Neural cell (in vitro differentiated cells): ENCODE data around the gene DLST. TPM values are rescaled to one million over a fixed set of nuclear protein-coding genes. Genes with fewer than 3 reads are reported as not detected.

Experiments used
- H2AFZ ChIP-seq: fragments of 200-600, 300-800 bp; sonication (generic), shearing (Covaris generic); 2 replicates; pipeline ENCODE4 v1.6.0; 2014; ENCODE audit warnings: low read depth, mild to moderate bottlenecking, antibody characterized with exemption, low read length, moderate library complexity
- H3F3A ChIP-seq: fragments of 200-600 bp; shearing (Covaris generic); 2 replicates; pipeline ENCODE4 v1.6.1; 2016; ENCODE audit warnings: mild to moderate bottlenecking, moderate library complexity, mixed read lengths, antibody characterized with exemption, low read length; ENCODE audit not compliant: insufficient read depth, poor library complexity, severe bottlenecking
- H3K27ac ChIP-seq: fragments of 200-600, 300-800 bp; sonication (generic), shearing (Covaris generic); 2 replicates; pipeline ENCODE4 v1.5.1; 2014; ENCODE audit warnings: mild to moderate bottlenecking, low read length, moderate library complexity
- H3K27me3 ChIP-seq: fragments of 300-800, 200-600 bp; sonication (generic), shearing (Covaris generic); 2 replicates; pipeline ENCODE4 v1.6.0; 2014; ENCODE audit warnings: mild to moderate bottlenecking, low read depth, low read length, moderate library complexity; ENCODE audit not compliant: insufficient read depth
- H3K36me3 ChIP-seq: fragments of 300-800, 200-600 bp; sonication (generic), shearing (Covaris generic); 2 replicates; pipeline ENCODE4 v1.5.1; 2014; ENCODE audit warnings: mild to moderate bottlenecking, antibody characterized with exemption, low read length, moderate library complexity; ENCODE audit not compliant: insufficient read depth
- H3K4me2 ChIP-seq: fragments of 300-800, 200-600 bp; sonication (generic), shearing (Covaris generic); 2 replicates; pipeline ENCODE4 v1.6.0; 2014; ENCODE audit warnings: mild to moderate bottlenecking, low read length
- H3K4me3 ChIP-seq: fragments of 300-800, 200-600 bp; sonication (generic), shearing (Covaris generic); 2 replicates; pipeline ENCODE4 v1.5.1; 2014; ENCODE audit warnings: mild to moderate bottlenecking, low read length, moderate library complexity
- H3K79me2 ChIP-seq: fragments of 200-600 bp; shearing (Covaris generic); replicated peaks from 2 replicates; pipeline ENCODE4 v1.6.0; 2014; ENCODE audit warnings: mild to moderate bottlenecking, low read length, moderate library complexity; ENCODE audit not compliant: insufficient read depth
- H3K9ac ChIP-seq: fragments of 300-800, 200-600 bp; sonication (generic), shearing (Covaris generic); 2 replicates; pipeline ENCODE4 v1.6.1; 2016; ENCODE audit warnings: mild to moderate bottlenecking, low read length, mixed read lengths
- H3K9me2 ChIP-seq: fragments of 200-600 bp; shearing (Covaris generic); 2 replicates; pipeline ENCODE4 v1.6.1; 2016; ENCODE audit warnings: mild to moderate bottlenecking, low read length, mixed read lengths; ENCODE audit not compliant: insufficient read depth
- H3K9me3 ChIP-seq: fragments of 200-600, 300-800 bp; sonication (generic), shearing (Covaris generic); 2 replicates; pipeline ENCODE4 v1.6.1; 2016; ENCODE audit warnings: mild to moderate bottlenecking, mixed run types, low read length, moderate library complexity, mixed read lengths
- H4K20me1 ChIP-seq: fragments of 200-600 bp; shearing (Covaris generic); 2 replicates; pipeline ENCODE4 v1.6.1; 2016; ENCODE audit warnings: mild to moderate bottlenecking, mixed run types; ENCODE audit not compliant: insufficient read depth
- CTCF ChIP-seq: fragments of 450-650 bp; IDR thresholded peaks from 2 replicates; pipeline ENCODE4 v1.5.1; 2014; ENCODE audit warnings: antibody characterized with exemption, mild to moderate bottlenecking, moderate library complexity; ENCODE audit not compliant: poor library complexity, severe bottlenecking
- EP300 ChIP-seq: fragments of 450-650 bp; conservative IDR thresholded peaks from 2 replicates; pipeline ENCODE4 v1.6.1; 2014; ENCODE audit warnings: antibody characterized with exemption, mild to moderate bottlenecking, moderate library complexity; ENCODE audit not compliant: poor library complexity, severe bottlenecking
- EZH2 ChIP-seq: fragments of 200-600, 300-800 bp; shearing (Covaris generic), sonication (generic); IDR thresholded peaks from 2 replicates; pipeline ENCODE4 v1.6.1; 2014; ENCODE audit warnings: antibody characterized with exemption, low read length, borderline replicate concordance, mild to moderate bottlenecking; ENCODE audit not compliant: insufficient read depth, poor library complexity, severe bottlenecking
- MXI1 ChIP-seq: fragments of 450-650 bp; conservative IDR thresholded peaks from 2 replicates; pipeline ENCODE4 v1.6.1; 2014; ENCODE audit warnings: antibody characterized with exemption, mild to moderate bottlenecking; ENCODE audit not compliant: poor library complexity, severe bottlenecking
- POLR2AphosphoS5 ChIP-seq: IDR thresholded peaks from 2 replicates; pipeline ENCODE4 v1.6.1; 2012
- RAD21 ChIP-seq: fragments of 450-650 bp; conservative IDR thresholded peaks from 2 replicates; pipeline ENCODE4 v1.6.1; 2014; ENCODE audit warnings: antibody characterized with exemption, mild to moderate bottlenecking, moderate library complexity
- REST ChIP-seq: IDR thresholded peaks from 2 replicates; pipeline ENCODE4 v1.6.1; 2012; ENCODE audit warnings: borderline replicate concordance
- SMC3 ChIP-seq: fragments of 450-650 bp; conservative IDR thresholded peaks from 2 replicates; pipeline ENCODE4 v1.6.1; 2014; ENCODE audit warnings: antibody characterized with exemption, mild to moderate bottlenecking, moderate library complexity; ENCODE audit not compliant: poor library complexity
- polyA plus RNA-seq: library from polyadenylated mRNA; depleted of rRNA; stranded (reverse); fragments of >200 nt; gene quantifications from 2 replicates; pipeline ENCODE4 v1.2.3, GENCODE V29; 2014

Gene DLST
- polyA plus RNA-seq, 1 donor from 2014 or later, result 59.7 TPM

- H3K4me2 ChIP-seq, result no peak overlapping the region
- H3K9me3 ChIP-seq, result no peaks in the 10 kb centered on the region
- no peaks in the 10 kb centered on the region for H4K20me1 ChIP-seq
- H3K9ac ChIP-seq, result no peak overlapping the region
- no peak overlapping the region for H3K27ac ChIP-seq
- H3K79me2 ChIP-seq, result no peaks in the 10 kb centered on the region
- no peak overlapping the region for H2AFZ ChIP-seq
- H3K36me3 ChIP-seq, result no peaks in the 10 kb centered on the region
- no peak overlapping the region for H3K4me3 ChIP-seq
- H3K9me2 ChIP-seq, result no peaks in the 10 kb centered on the region
- H3K27me3 ChIP-seq, result no peaks in the 10 kb centered on the region
- no peaks in the 10 kb centered on the region for H3F3A ChIP-seq
- TF ChIP-seq MXI1, result no peak
- no peak for TF ChIP-seq RAD21
- TF ChIP-seq EZH2, result no peak
- TF ChIP-seq CTCF, result no peak
- TF ChIP-seq REST, result no peak
These were observed 57.1 kb downstream of the DLST start for GRCh38 chr14:74938531-74939495.

GRCh38 chr14:74940956-74941565 is 59.3 kb downstream of the DLST start:
- Histone ChIP-seq H3K36me3 (no peaks in the 10 kb centered on the region), H3K9me2 (no peaks in the 10 kb centered on the region), H2AFZ (no peak overlapping the region), H3K4me3 (no peak overlapping the region), H3K27ac (no peak overlapping the region), H3K27me3 (no peaks in the 10 kb centered on the region), H3K9me3 (no peaks in the 10 kb centered on the region), H4K20me1 (no peaks in the 10 kb centered on the region), H3K79me2 (no peaks in the 10 kb centered on the region), H3K4me2 (no peak overlapping the region), H3F3A (no peaks in the 10 kb centered on the region), H3K9ac (no peak overlapping the region)
- TF ChIP-seq RAD21 (no peak), EP300 (no peak), POLR2AphosphoS5 (no peak), MXI1 (no peak), SMC3 (no peak), EZH2 (no peak), REST (no peak)
